Measurements from ENCODE around the gene NDFIP2. TPM values are rescaled to one million over a fixed set of nuclear protein-coding genes. Genes with fewer than 3 reads are reported as not detected.
"Not testable (repeated sequence)": the region's sequence is repeated elsewhere in the genome, so short reads cannot be mapped to it uniquely, and the experiment has no call there.

NDFIP2 gene
- total and polyA plus RNA-seq, 5 donors from 2014 or later: 2.9 to 5.4 (median 4.7) TPM

DNA sequence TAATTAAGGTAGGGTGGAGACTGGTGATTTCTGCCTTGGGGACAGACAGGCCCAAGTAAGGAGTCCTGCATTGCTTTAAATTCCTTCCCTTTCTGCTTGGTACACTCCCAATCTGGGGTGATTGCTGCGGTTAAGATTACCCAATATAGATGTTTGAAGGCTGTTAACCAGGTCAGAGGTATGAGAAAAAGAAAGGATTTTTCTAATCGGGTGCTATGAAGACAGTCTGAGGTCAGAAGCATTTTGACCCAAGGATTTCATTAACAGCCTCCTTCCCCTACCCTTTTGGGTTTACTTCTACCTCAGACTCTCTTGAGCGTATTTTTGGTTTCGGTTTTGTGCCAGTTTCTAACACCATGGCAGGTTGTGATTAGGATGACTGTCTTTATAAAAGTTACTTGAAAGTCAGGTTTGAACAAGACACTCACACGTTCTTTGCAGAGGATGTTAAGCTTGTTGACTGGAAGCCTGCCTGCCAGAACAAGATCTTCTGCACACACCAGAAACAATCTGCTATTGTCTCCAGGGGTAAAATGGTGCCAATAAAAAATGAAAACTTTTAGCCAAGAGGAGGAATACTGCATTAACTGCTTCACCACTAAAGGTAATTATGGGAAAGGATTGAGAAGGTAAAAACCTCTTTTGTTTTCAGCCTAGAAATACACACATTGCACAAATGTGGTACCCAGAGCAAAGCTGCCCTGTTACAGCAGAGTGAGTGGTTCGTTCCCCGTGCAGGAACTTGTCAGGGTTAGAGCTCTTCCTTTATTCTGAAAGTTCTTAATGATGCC, 108.8 kb downstream of the NDFIP2 start:
- no peaks in the 10 kb centered on the region for H3K9me3 ChIP-seq (ENCODE audit: control insufficient read depth in 2 of 2, low read length in 2 of 2)
- H3K27ac ChIP-seq (ENCODE audit: insufficient read depth, low read length, poor library complexity, severe bottlenecking): no peak overlapping the region
- H3K4me1 ChIP-seq (ENCODE audit: control insufficient read depth, insufficient read depth, low read length, poor library complexity, severe bottlenecking): no peaks in the 10 kb centered on the region
- Mint-ChIP-seq H3K27ac (no peak overlapping the region), H3K4me3 (no peak overlapping the region), H3K9me3 (peaks cover 2 to 11% (median 4%) of the 10 kb centered on the region in 7 donors), H3K36me3 (no peaks in the 10 kb centered on the region), H3K4me1 (no peaks in the 10 kb centered on the region), H3K27me3 (no peaks in the 10 kb centered on the region)
- H3K4me3 ChIP-seq (ENCODE audit: low read depth, low read length): no peak overlapping the region
- no peak for DNase-seq
- no peak for ATAC-seq (ENCODE audit: low read depth in 2 of 2)
- H3K36me3 ChIP-seq (ENCODE audit: control insufficient read depth, insufficient read depth, low read length): no peaks in the 10 kb centered on the region
- H3K27me3 ChIP-seq (ENCODE audit: control insufficient read depth, insufficient read depth, low read length): no peaks in the 10 kb centered on the region

DNA sequence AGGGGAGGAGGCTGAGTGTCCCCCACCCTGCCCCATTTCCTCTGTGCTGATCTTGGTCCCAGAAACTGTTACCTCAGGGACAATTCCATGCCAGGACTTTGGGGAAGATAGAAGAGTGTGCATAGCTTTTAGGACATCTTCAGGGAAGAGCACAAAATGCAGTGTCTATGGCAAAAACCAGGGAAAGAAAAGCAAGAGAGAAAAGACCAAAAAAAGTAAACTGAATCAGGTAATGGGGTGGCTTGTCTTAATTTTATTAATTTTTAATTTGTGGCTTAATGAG, 109.4 kb downstream of the NDFIP2 start:
- ATAC-seq (ENCODE audit: low read depth in 2 of 2): no peak
- H3K27me3 Mint-ChIP-seq: no peaks in the 10 kb centered on the region
- peaks cover 0 to 8% (median 3%) of the 10 kb centered on the region in 7 donors for H3K9me3 Mint-ChIP-seq
- no peak overlapping the region for H3K27ac Mint-ChIP-seq
- no peak overlapping the region for H3K4me3 Mint-ChIP-seq
- DNase-seq: no peak
- Histone ChIP-seq H3K4me1 (ENCODE audit: control insufficient read depth, insufficient read depth, low read length, poor library complexity, severe bottlenecking) (no peaks in the 10 kb centered on the region), H3K9me3 (ENCODE audit: control insufficient read depth in 2 of 2, low read length in 2 of 2) (no peaks in the 10 kb centered on the region), H3K27me3 (ENCODE audit: control insufficient read depth, insufficient read depth, low read length) (no peaks in the 10 kb centered on the region), H3K36me3 (ENCODE audit: control insufficient read depth, insufficient read depth, low read length) (no peaks in the 10 kb centered on the region), H3K27ac (ENCODE audit: insufficient read depth, low read length, poor library complexity, severe bottlenecking) (no peak overlapping the region), H3K4me3 (ENCODE audit: low read depth, low read length) (no peak overlapping the region)
- H3K4me1 Mint-ChIP-seq: no peaks in the 10 kb centered on the region
- no peaks in the 10 kb centered on the region for H3K36me3 Mint-ChIP-seq

DNA sequence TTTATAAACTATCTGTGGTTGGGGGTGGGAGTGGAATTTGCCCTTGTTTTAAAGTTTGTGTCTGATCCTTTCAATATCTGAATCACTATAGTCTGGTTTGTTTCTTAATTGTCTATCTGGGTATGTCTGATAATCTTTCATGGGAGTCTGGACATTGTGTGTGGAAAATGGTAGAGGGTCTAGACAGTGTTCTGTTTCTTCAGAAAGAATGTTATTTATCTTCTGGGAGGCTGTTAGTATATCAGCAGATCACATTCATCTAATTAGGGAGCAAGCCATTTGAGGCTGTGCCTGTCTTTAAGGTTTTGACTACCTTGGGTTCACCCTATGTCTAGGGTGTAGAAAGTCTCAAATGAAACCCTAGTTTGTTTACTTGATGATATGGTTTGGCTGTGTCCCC, 110.5 kb downstream of the NDFIP2 start:
- no peaks in the 10 kb centered on the region for H3K36me3 Mint-ChIP-seq
- no peaks in the 10 kb centered on the region for H3K4me1 ChIP-seq (ENCODE audit: control insufficient read depth, insufficient read depth, low read length, poor library complexity, severe bottlenecking)
- H3K27ac Mint-ChIP-seq: no peak overlapping the region
- no peak overlapping the region for H3K4me3 Mint-ChIP-seq
- H3K4me3 ChIP-seq (ENCODE audit: low read depth, low read length): no peak overlapping the region
- H3K9me3 ChIP-seq (ENCODE audit: control insufficient read depth in 2 of 2, low read length in 2 of 2): no peaks in the 10 kb centered on the region
- H3K9me3 Mint-ChIP-seq: peaks cover 0 to 4% (median 3%) of the 10 kb centered on the region in 7 donors
- no peaks in the 10 kb centered on the region for H3K27me3 ChIP-seq (ENCODE audit: control insufficient read depth, insufficient read depth, low read length)
- no peak overlapping the region for H3K27ac ChIP-seq (ENCODE audit: insufficient read depth, low read length, poor library complexity, severe bottlenecking)
- no peaks in the 10 kb centered on the region for H3K36me3 ChIP-seq (ENCODE audit: control insufficient read depth, insufficient read depth, low read length)
- no peaks in the 10 kb centered on the region for H3K4me1 Mint-ChIP-seq
- no peak for DNase-seq
- H3K27me3 Mint-ChIP-seq: no peaks in the 10 kb centered on the region
- no peak for ATAC-seq (ENCODE audit: low read depth in 2 of 2)

GRCh38 chr13:79593121-79593520, 112.2 kb downstream of the NDFIP2 start:
- no peak overlapping the region for H3K27ac Mint-ChIP-seq
- peaks cover 0 to 4% (median 2%) of the 10 kb centered on the region in 7 donors for H3K9me3 Mint-ChIP-seq
- Histone ChIP-seq H3K4me1 (ENCODE audit: control insufficient read depth, insufficient read depth, low read length, poor library complexity, severe bottlenecking) (no peaks in the 10 kb centered on the region), H3K27ac (ENCODE audit: insufficient read depth, low read length, poor library complexity, severe bottlenecking) (no peak overlapping the region), H3K9me3 (ENCODE audit: control insufficient read depth in 2 of 2, low read length in 2 of 2) (no peaks in the 10 kb centered on the region), H3K36me3 (ENCODE audit: control insufficient read depth, insufficient read depth, low read length) (no peaks in the 10 kb centered on the region), H3K4me3 (ENCODE audit: low read depth, low read length) (no peak overlapping the region), H3K27me3 (ENCODE audit: control insufficient read depth, insufficient read depth, low read length) (no peaks in the 10 kb centered on the region)
- no peaks in the 10 kb centered on the region for H3K36me3 Mint-ChIP-seq
- DNase-seq (no peak), ATAC-seq (ENCODE audit: low read depth in 2 of 2) (no peak)
- H3K27me3 Mint-ChIP-seq: no peaks in the 10 kb centered on the region
- H3K4me1 Mint-ChIP-seq: no peaks in the 10 kb centered on the region
- H3K4me3 Mint-ChIP-seq: no peak overlapping the region

- Histone ChIP-seq H3K27ac (ENCODE audit: insufficient read depth, low read length, poor library complexity, severe bottlenecking) (no peak overlapping the region), H3K36me3 (ENCODE audit: control insufficient read depth, insufficient read depth, low read length) (no peaks in the 10 kb centered on the region), H3K9me3 (ENCODE audit: control insufficient read depth in 2 of 2, low read length in 2 of 2) (no peaks in the 10 kb centered on the region), H3K27me3 (ENCODE audit: control insufficient read depth, insufficient read depth, low read length) (no peaks in the 10 kb centered on the region), H3K4me3 (ENCODE audit: low read depth, low read length) (no peak overlapping the region), H3K4me1 (ENCODE audit: control insufficient read depth, insufficient read depth, low read length, poor library complexity, severe bottlenecking) (no peaks in the 10 kb centered on the region)
- DNase-seq (no peak), ATAC-seq (ENCODE audit: low read depth in 2 of 2) (no peak)
- H3K9me3 Mint-ChIP-seq: peaks cover 0 to 4% (median 1%) of the 10 kb centered on the region in 7 donors
- no peaks in the 10 kb centered on the region for H3K4me1 Mint-ChIP-seq
- H3K36me3 Mint-ChIP-seq: no peaks in the 10 kb centered on the region
- no peaks in the 10 kb centered on the region for H3K27me3 Mint-ChIP-seq
- H3K4me3 Mint-ChIP-seq: no peak overlapping the region
- no peak overlapping the region for H3K27ac Mint-ChIP-seq
Measured at GRCh38 chr13:79593641-79594275, 112.8 kb downstream of the NDFIP2 start.

GRCh38 chr13:79600146-79600545, 119.2 kb downstream of the NDFIP2 start:
- not testable (repeated sequence) for ATAC-seq (ENCODE audit: low read depth in 2 of 2); H3K27ac Mint-ChIP-seq; H3K4me3 Mint-ChIP-seq; H3K36me3 ChIP-seq (ENCODE audit: control insufficient read depth, insufficient read depth, low read length); H3K4me1 ChIP-seq (ENCODE audit: control insufficient read depth, insufficient read depth, low read length, poor library complexity, severe bottlenecking); H3K27me3 ChIP-seq (ENCODE audit: control insufficient read depth, insufficient read depth, low read length); H3K9me3 Mint-ChIP-seq; H3K4me1 Mint-ChIP-seq; H3K36me3 Mint-ChIP-seq; DNase-seq; H3K27ac ChIP-seq (ENCODE audit: insufficient read depth, low read length, poor library complexity, severe bottlenecking); H3K27me3 Mint-ChIP-seq; H3K9me3 ChIP-seq (ENCODE audit: control insufficient read depth in 2 of 2, low read length in 2 of 2); H3K4me3 ChIP-seq (ENCODE audit: low read depth, low read length)

DNA sequence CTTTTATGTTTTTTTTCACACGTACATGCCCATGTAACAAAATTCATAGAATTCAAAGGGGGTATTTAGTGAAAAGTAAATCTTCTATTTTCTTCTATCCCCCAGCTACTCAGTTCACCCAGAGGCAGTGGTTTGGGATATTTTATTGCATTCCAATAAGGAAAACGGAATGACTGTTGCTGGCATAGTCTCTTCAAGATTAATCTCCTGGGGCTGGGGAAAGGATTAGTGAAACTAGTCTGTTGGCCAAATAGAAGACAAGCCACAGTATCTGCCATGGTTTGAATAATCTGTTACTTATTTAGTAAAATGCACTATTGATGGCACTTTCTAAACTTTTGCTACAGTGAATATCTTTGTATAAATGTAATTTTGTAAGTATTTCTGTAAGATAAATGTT, 122.0 kb downstream of the NDFIP2 start:
- Histone ChIP-seq H3K4me1 (ENCODE audit: control insufficient read depth, insufficient read depth, low read length, poor library complexity, severe bottlenecking) (no peaks in the 10 kb centered on the region), H3K27me3 (ENCODE audit: control insufficient read depth, insufficient read depth, low read length) (no peaks in the 10 kb centered on the region), H3K9me3 (ENCODE audit: control insufficient read depth in 2 of 2, low read length in 2 of 2) (no peaks in the 10 kb centered on the region), H3K4me3 (ENCODE audit: low read depth, low read length) (no peak overlapping the region), H3K36me3 (ENCODE audit: control insufficient read depth, insufficient read depth, low read length) (no peaks in the 10 kb centered on the region), H3K27ac (ENCODE audit: insufficient read depth, low read length, poor library complexity, severe bottlenecking) (no peak overlapping the region)
- no peak for ATAC-seq (ENCODE audit: low read depth in 2 of 2)
- Mint-ChIP-seq H3K36me3 (no peaks in the 10 kb centered on the region), H3K27me3 (no peaks in the 10 kb centered on the region), H3K4me1 (no peaks in the 10 kb centered on the region), H3K4me3 (no peak overlapping the region), H3K9me3 (peaks cover 0 to 3% (median 3%) of the 10 kb centered on the region in 7 donors), H3K27ac (no peak overlapping the region)
- DNase-seq: no peak

- Mint-ChIP-seq H3K36me3 (no peaks in the 10 kb centered on the region), H3K9me3 (peaks cover 0 to 4% (median 3%) of the 10 kb centered on the region in 7 donors), H3K27ac (no peak overlapping the region), H3K27me3 (no peaks in the 10 kb centered on the region), H3K4me3 (no peak overlapping the region), H3K4me1 (no peaks in the 10 kb centered on the region)
- Histone ChIP-seq H3K9me3 (ENCODE audit: control insufficient read depth in 2 of 2, low read length in 2 of 2) (no peaks in the 10 kb centered on the region), H3K4me1 (ENCODE audit: control insufficient read depth, insufficient read depth, low read length, poor library complexity, severe bottlenecking) (no peaks in the 10 kb centered on the region), H3K27me3 (ENCODE audit: control insufficient read depth, insufficient read depth, low read length) (no peaks in the 10 kb centered on the region), H3K27ac (ENCODE audit: insufficient read depth, low read length, poor library complexity, severe bottlenecking) (no peak overlapping the region), H3K4me3 (ENCODE audit: low read depth, low read length) (no peak overlapping the region), H3K36me3 (ENCODE audit: control insufficient read depth, insufficient read depth, low read length) (no peaks in the 10 kb centered on the region)
- DNase-seq: no peak
- ATAC-seq (ENCODE audit: low read depth in 2 of 2): no peak
Measured at GRCh38 chr13:79604752-79605151, 123.8 kb downstream of the NDFIP2 start.
